GM12864 (cell line): Measurements from ENCODE around the gene ARRB1.
"Not testable (repeated sequence)": the region's sequence is repeated elsewhere in the genome, so short reads cannot be mapped to it uniquely, and the experiment has no call there.

Experiments
- DNase-seq: peaks from one replicate; pipeline ENCODE4 v3.0.0-alpha.2; 2011; ENCODE audit warnings: low read depth
- H3K4me3 ChIP-seq: 2 replicates; pipeline ENCODE4 v1.5.1; 2011; ENCODE audit warnings: mild to moderate bottlenecking, low read depth, low read length, control low read depth
- TF ChIP-seq, protein P1 (sequence below): IDR thresholded peaks from 2 replicates; pipeline ENCODE4 v1.5.1; 2011; ENCODE audit warnings: low read depth, mild to moderate bottlenecking, moderate library complexity, low read length, control low read depth, inconsistent platforms; ENCODE audit errors: missing control alignments

The ARRB1 gene

DNA sequence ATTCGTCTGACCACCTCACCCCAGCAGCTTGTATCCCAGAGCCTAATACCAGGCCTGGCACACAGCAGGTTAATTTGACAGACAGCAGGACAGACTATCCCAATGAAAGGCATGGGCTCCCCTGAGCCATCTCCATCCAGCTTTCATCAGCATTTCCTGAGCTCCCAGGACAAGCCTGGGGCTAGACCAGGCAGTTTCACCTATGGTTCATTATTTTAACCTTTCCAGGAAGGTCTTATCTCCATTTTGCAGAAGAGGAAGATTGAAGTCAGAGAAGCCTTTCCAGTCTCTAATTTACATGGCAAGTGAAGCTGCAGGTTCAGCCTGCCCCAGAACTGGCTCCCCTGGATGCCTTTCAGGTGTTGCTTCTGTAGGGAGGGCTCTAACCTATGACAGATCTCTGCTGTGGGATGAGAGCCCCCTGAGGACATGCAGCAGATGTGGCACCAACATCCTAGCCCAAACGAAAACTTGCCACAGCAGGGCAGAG lies 17.0 kb downstream of the ARRB1 start:
- DNase-seq: no peak
- TF ChIP-seq, protein P1, sequence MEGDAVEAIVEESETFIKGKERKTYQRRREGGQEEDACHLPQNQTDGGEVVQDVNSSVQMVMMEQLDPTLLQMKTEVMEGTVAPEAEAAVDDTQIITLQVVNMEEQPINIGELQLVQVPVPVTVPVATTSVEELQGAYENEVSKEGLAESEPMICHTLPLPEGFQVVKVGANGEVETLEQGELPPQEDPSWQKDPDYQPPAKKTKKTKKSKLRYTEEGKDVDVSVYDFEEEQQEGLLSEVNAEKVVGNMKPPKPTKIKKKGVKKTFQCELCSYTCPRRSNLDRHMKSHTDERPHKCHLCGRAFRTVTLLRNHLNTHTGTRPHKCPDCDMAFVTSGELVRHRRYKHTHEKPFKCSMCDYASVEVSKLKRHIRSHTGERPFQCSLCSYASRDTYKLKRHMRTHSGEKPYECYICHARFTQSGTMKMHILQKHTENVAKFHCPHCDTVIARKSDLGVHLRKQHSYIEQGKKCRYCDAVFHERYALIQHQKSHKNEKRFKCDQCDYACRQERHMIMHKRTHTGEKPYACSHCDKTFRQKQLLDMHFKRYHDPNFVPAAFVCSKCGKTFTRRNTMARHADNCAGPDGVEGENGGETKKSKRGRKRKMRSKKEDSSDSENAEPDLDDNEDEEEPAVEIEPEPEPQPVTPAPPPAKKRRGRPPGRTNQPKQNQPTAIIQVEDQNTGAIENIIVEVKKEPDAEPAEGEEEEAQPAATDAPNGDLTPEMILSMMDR: no peak
- H3K4me3 ChIP-seq: no peak overlapping the region

GRCh38 chr11:75333807-75334140 lies 17.7 kb downstream of the ARRB1 start:
- H3K4me3 ChIP-seq: no peak overlapping the region
- no peak for DNase-seq
- TF ChIP-seq, protein P1: no peak

- H3K4me3 ChIP-seq: no peak overlapping the region
- no peak for DNase-seq
- TF ChIP-seq, protein P1: no peak
Observed at GRCh38 chr11:75333022-75333806, 18.2 kb downstream of the ARRB1 start.

DNA sequence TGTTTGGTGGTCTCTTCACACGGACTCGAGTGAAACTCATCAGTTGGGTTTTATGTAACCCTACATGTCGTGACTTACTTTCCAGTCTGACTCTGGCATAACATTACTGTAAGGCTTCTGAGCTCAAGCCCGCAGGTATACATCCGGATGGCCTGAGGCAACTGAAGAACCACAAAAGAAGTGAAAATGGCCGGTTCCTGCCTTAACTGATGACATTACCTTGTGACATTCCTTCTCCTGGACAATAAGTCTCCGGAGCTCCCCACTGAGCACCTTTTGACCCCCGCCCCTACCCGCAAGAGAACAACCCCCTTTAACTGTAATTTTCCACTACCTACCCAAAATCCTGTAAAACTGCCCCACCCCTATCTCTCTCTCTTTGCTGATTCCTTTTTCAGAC lies 19.7 kb downstream of the ARRB1 start:
- not testable (repeated sequence) for DNase-seq, H3K4me3 ChIP-seq

GRCh38 chr11:75331304-75331703 lies 20.2 kb downstream of the ARRB1 start:
- H3K4me3 ChIP-seq, DNase-seq: not testable (repeated sequence)

- not testable (repeated sequence) for DNase-seq, H3K4me3 ChIP-seq
Observed at GRCh38 chr11:75330886-75331285, 20.6 kb downstream of the ARRB1 start.

DNA sequence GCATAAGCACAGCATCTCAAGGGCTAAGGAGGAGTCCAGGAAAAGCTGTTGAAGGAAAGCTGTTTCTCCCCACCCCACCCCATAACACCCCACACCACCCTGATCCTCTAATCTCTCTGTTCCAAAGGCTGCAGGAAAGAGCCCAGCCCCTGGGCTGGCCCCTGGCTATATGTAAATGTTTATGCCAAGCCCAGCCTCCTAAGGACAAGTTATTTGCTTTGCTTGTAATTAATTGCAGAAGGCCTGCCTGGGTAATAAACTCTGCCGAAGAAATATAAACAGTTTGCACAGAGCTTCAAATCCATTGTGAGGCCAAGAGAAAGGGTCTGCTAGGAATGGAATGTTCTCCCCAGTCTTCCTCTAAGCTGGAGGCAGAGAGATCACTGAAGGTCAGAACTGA lies 21.2 kb downstream of the ARRB1 start:
- TF ChIP-seq, protein P1: no peak
- DNase-seq: no peak
- H3K4me3 ChIP-seq: no peak overlapping the region

DNA sequence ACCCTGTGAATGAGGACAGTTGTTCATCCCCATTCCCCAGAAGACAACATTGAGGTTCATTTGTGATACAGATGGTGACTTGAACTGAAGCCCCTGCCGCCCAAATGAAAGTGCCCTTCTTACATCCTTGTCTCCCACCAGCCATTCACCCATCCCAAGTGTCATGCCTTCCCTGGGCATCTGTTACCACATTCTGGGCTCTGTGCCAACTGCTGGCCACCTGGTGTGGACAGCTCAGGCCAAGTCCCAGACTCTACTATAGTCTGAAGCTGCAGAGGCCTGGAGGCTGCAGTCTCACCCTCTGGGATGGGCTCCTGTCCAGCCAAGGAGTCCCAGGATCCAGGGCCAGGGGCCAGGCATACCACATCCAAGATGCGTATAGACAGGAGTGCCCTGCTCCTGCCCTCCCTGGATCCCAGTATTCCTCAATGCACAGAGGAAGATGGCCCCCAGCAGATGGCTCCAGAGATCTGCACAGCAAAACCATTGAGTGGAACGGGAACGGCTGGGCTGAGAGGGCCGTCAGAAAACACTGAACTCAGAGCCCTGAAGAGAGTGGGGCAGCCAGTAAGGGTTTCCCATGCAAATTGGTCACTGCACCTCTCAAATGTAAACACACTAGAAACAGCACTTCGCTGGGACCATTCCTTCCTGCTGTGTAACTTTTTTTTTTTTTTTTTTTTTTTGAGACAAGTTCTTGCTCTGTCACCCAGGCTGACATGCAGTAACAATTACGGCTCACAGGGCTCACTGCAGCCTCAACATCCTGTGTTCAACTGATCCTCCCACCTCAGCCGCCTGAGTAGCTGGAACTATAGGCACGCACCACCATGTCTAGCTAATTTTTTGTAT lies 22.8 kb downstream of the ARRB1 start:
- TF ChIP-seq, protein P1: peak; percentile 48
- no peak for DNase-seq
- no peak overlapping the region for H3K4me3 ChIP-seq
